H9 (cell line): Measurements from ENCODE around the gene SWAP70. TPM values are rescaled to one million over a fixed set of nuclear protein-coding genes. Genes with fewer than 3 reads are reported as not detected.

ENCODE experiments used
- DNase-seq: peaks from one replicate; pipeline ENCODE4 v3.0.0-alpha.2; 2017
- H2AFZ ChIP-seq: one replicate; pipeline ENCODE4 v1.6.1; 2013; ENCODE audit warnings: mild to moderate bottlenecking, low read length, control low read depth, moderate library complexity
- H2AK5ac ChIP-seq: 2 replicates; pipeline ENCODE4 v1.6.1; 2013; ENCODE audit warnings: low read length, control low read depth, mixed read lengths; ENCODE audit not compliant: insufficient read length
- H2BK120ac ChIP-seq: one replicate; pipeline ENCODE4 v1.6.1; 2013; ENCODE audit warnings: low read depth, mild to moderate bottlenecking, low read length, control low read depth, inconsistent platforms; ENCODE audit not compliant: poor library complexity, severe bottlenecking
- H2BK12ac ChIP-seq: 2 replicates; pipeline ENCODE4 v1.6.1; 2013; ENCODE audit warnings: low read length, control low read depth, mixed read lengths, low read depth; ENCODE audit not compliant: insufficient read length
- H2BK15ac ChIP-seq: 2 replicates; pipeline ENCODE4 v1.6.1; 2013; ENCODE audit warnings: low read depth, low read length, control low read depth
- H2BK20ac ChIP-seq: one replicate; pipeline ENCODE4 v1.6.1; 2013; ENCODE audit warnings: low read depth, mild to moderate bottlenecking, low read length, control low read depth, inconsistent platforms; ENCODE audit not compliant: poor library complexity, severe bottlenecking
- H2BK5ac ChIP-seq: 2 replicates; pipeline ENCODE4 v1.6.1; 2013; ENCODE audit warnings: low read length, control low read depth, mixed read lengths; ENCODE audit not compliant: insufficient read length
- H3K14ac ChIP-seq: 2 replicates; pipeline ENCODE4 v1.6.1; 2013; ENCODE audit warnings: low read length, control low read depth; ENCODE audit not compliant: insufficient read depth
- H3K18ac ChIP-seq: 2 replicates; pipeline ENCODE4 v1.6.1; 2013; ENCODE audit warnings: low read depth, mild to moderate bottlenecking, mixed read lengths, low read length, control low read depth; ENCODE audit not compliant: insufficient read length
- H3K23ac ChIP-seq: 2 replicates; pipeline ENCODE4 v1.6.1; 2013; ENCODE audit warnings: low read length, control low read depth, mixed read lengths, low read depth; ENCODE audit not compliant: insufficient read length
- H3K23me2 ChIP-seq: 2 replicates; pipeline ENCODE4 v1.6.1; 2013; ENCODE audit warnings: low read depth, mild to moderate bottlenecking, mixed read lengths, low read length, control low read depth; ENCODE audit not compliant: insufficient read length, poor library complexity, severe bottlenecking
- H3K27ac ChIP-seq: 2 replicates; pipeline ENCODE4 v1.5.1; 2013; ENCODE audit warnings: low read length, control low read depth, mixed read lengths, low read depth; ENCODE audit not compliant: insufficient read length
- H3K27me3 ChIP-seq: 2 replicates; pipeline ENCODE4 v1.6.1; 2013; ENCODE audit warnings: low read length, control low read depth, inconsistent platforms; ENCODE audit not compliant: insufficient read depth
- H3K4ac ChIP-seq: 2 replicates; pipeline ENCODE4 v1.6.1; 2013; ENCODE audit warnings: low read depth, mild to moderate bottlenecking, control low read depth, inconsistent platforms, low read length, moderate library complexity
- H3K4me1 ChIP-seq: 2 replicates; pipeline ENCODE4 v1.6.1; 2013; ENCODE audit warnings: low read length, control low read depth, inconsistent platforms; ENCODE audit not compliant: insufficient read depth
- H3K4me2 ChIP-seq: 2 replicates; pipeline ENCODE4 v1.6.1; 2013; ENCODE audit warnings: low read length, control low read depth, mixed read lengths; ENCODE audit not compliant: insufficient read length, insufficient read depth
- H3K56ac ChIP-seq: 2 replicates; pipeline ENCODE4 v1.6.1; 2013; ENCODE audit warnings: low read depth, mild to moderate bottlenecking, mixed read lengths, low read length, control low read depth; ENCODE audit not compliant: insufficient read length
- H3K79me1 ChIP-seq: 2 replicates; pipeline ENCODE4 v1.6.1; 2013; ENCODE audit warnings: low read depth, mild to moderate bottlenecking, moderate library complexity, low read length, control low read depth, inconsistent platforms; ENCODE audit not compliant: insufficient read depth, poor library complexity, severe bottlenecking
- H3K79me2 ChIP-seq: 2 replicates; pipeline ENCODE4 v1.6.1; 2013; ENCODE audit warnings: low read length, control low read depth, inconsistent platforms; ENCODE audit not compliant: insufficient read depth
- H3K9ac ChIP-seq: 2 replicates; pipeline ENCODE4 v1.6.1; 2013; ENCODE audit warnings: low read length, control low read depth, mixed read lengths; ENCODE audit not compliant: insufficient read length; ENCODE audit errors: extremely low read depth
- H3K9me3 ChIP-seq: one replicate; pipeline ENCODE4 v1.6.1; 2013; ENCODE audit warnings: low read depth, low read length, inconsistent platforms; ENCODE audit not compliant: control insufficient read depth
- H3T11ph ChIP-seq: one replicate; pipeline ENCODE4 v1.6.1; 2013; ENCODE audit warnings: mild to moderate bottlenecking, low read length, control low read depth, inconsistent platforms
- H4K20me1 ChIP-seq: one replicate; pipeline ENCODE4 v1.6.1; 2013; ENCODE audit not compliant: control insufficient read depth, insufficient read length, insufficient read depth
- H4K5ac ChIP-seq: 2 replicates; pipeline ENCODE4 v1.6.1; 2013; ENCODE audit warnings: low read depth, mild to moderate bottlenecking, mixed read lengths, low read length, control low read depth; ENCODE audit not compliant: insufficient read length
- H4K8ac ChIP-seq: replicated peaks from 2 replicates; pipeline ENCODE4 v1.6.1; 2013; ENCODE audit warnings: low read length, control low read depth, mixed read lengths, low read depth; ENCODE audit not compliant: insufficient read length
- H4K91ac ChIP-seq: 2 replicates; pipeline ENCODE4 v1.6.1; 2013; ENCODE audit warnings: low read depth, mild to moderate bottlenecking, moderate library complexity, mixed read lengths, low read length, control low read depth; ENCODE audit not compliant: insufficient read length
- H3K27ac Mint-ChIP-seq, 3 experiments: 2 replicates in 2 of 3; 3 replicates in 1 of 3; pipeline ENCODE4 v1.8.0; 2020 to 2021; ENCODE audit warnings: mixed read lengths in 3 of 3, mild to moderate bottlenecking in 1 of 3, moderate library complexity in 1 of 3
- H3K27me3 Mint-ChIP-seq: 2 replicates; pipeline ENCODE4 v1.8.0; 2021; ENCODE audit warnings: low read depth, mild to moderate bottlenecking, moderate library complexity, mixed read lengths
- H3K36me3 Mint-ChIP-seq, 3 experiments: 2 replicates in 2 of 3; 3 replicates in 1 of 3; pipeline ENCODE4 v1.8.0; 2020 to 2021; ENCODE audit warnings: low read depth in 3 of 3, mixed read lengths in 3 of 3; ENCODE audit not compliant: insufficient read depth in 1 of 3
- H3K4me1 Mint-ChIP-seq, 2 experiments: 2 replicates each; pipeline ENCODE4 v1.8.0; 2020; ENCODE audit warnings: mixed read lengths in 2 of 2
- H3K4me3 Mint-ChIP-seq, 2 experiments: 2 replicates in 1 of 2; 3 replicates in 1 of 2; pipeline ENCODE4 v1.8.0; 2020 to 2021; ENCODE audit warnings: mild to moderate bottlenecking in 2 of 2, mixed read lengths in 2 of 2, moderate library complexity in 1 of 2
- H3K9me3 Mint-ChIP-seq, 2 experiments: 2 replicates in 1 of 2; 3 replicates in 1 of 2; pipeline ENCODE4 v1.8.0; 2020; ENCODE audit warnings: mild to moderate bottlenecking in 2 of 2, mixed read lengths in 2 of 2, moderate library complexity in 1 of 2
- WGBS: extraction: QIAGEN DNeasy Blood & Tissue Kit; methylation state at CpG from one replicate; pipeline ENCODE4 v1.1.7; 2013; ENCODE audit warnings: missing lambda C conversion rate, low lambda C conversion rate, mixed read lengths; ENCODE audit not compliant: insufficient read length; ENCODE audit errors: extremely low coverage; 5-methylcytosine and 5-hydroxymethylcytosine counted together
- total RNA-seq: library from RNA; stranded (reverse); gene quantifications from 2 replicates; pipeline ENCODE4 v1.2.1, GENCODE V29; 2021
- TF ChIP-seq, protein P1 (sequence below): fragments of 200-600 bp; sonication (generic); conservative IDR thresholded peaks from 3 replicates; pipeline ENCODE4 v1.8.0; 2021; ENCODE audit warnings: antibody characterized with exemption, mild to moderate bottlenecking

The SWAP70 gene
- total RNA-seq, 1 experiment from 2014 or later, result 34.4 TPM

GRCh38 chr11:9672288-9672916 is 8.5 kb downstream of the SWAP70 start:
- H4K8ac ChIP-seq, result no peak overlapping the region
- H3K18ac ChIP-seq, result no peak overlapping the region
- Mint-ChIP-seq H3K27me3 (no peaks in the 10 kb centered on the region), H3K27ac (no peak overlapping the region; a peak in 1 of 7 replicates), H3K4me3 (no peak overlapping the region), H3K9me3 (no peaks in the 10 kb centered on the region), H3K36me3 (peaks cover 6 to 22% (median 12%) of the 10 kb centered on the region in 3 experiments; a peak in 6 of 7 replicates), H3K4me1 (peaks cover 28 to 36% of the 10 kb centered on the region in 2 experiments)
- H3K27me3 ChIP-seq, result no peaks in the 10 kb centered on the region
- H3K9ac ChIP-seq, result no peak overlapping the region
- TF ChIP-seq, protein P1, sequence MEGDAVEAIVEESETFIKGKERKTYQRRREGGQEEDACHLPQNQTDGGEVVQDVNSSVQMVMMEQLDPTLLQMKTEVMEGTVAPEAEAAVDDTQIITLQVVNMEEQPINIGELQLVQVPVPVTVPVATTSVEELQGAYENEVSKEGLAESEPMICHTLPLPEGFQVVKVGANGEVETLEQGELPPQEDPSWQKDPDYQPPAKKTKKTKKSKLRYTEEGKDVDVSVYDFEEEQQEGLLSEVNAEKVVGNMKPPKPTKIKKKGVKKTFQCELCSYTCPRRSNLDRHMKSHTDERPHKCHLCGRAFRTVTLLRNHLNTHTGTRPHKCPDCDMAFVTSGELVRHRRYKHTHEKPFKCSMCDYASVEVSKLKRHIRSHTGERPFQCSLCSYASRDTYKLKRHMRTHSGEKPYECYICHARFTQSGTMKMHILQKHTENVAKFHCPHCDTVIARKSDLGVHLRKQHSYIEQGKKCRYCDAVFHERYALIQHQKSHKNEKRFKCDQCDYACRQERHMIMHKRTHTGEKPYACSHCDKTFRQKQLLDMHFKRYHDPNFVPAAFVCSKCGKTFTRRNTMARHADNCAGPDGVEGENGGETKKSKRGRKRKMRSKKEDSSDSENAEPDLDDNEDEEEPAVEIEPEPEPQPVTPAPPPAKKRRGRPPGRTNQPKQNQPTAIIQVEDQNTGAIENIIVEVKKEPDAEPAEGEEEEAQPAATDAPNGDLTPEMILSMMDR, result no peak
- H3K9me3 ChIP-seq, result no peaks in the 10 kb centered on the region
- no peak overlapping the region for H4K91ac ChIP-seq
- H3K27ac ChIP-seq, result no peak overlapping the region
- no peak overlapping the region for H2BK120ac ChIP-seq
- H2BK12ac ChIP-seq, result no peak overlapping the region
- peaks cover 5% of the 10 kb centered on the region for H3K23me2 ChIP-seq
- no peak overlapping the region for H3K56ac ChIP-seq
- DNase-seq, result no peak
- no peak overlapping the region for H2BK5ac ChIP-seq
- no peak overlapping the region for H3T11ph ChIP-seq
- H3K4me2 ChIP-seq, result no peak overlapping the region
- H3K14ac ChIP-seq, result no peak overlapping the region
- no peak overlapping the region for H3K4ac ChIP-seq
- H2AK5ac ChIP-seq, result no peak overlapping the region
- H3K23ac ChIP-seq, result no peak overlapping the region
- no peak overlapping the region for H4K5ac ChIP-seq
- H3K79me1 ChIP-seq, result no peaks in the 10 kb centered on the region
- no peaks in the 10 kb centered on the region; the same call in 1 of the 2 replicates for H3K79me2 ChIP-seq
- no peak overlapping the region for H2BK15ac ChIP-seq
- no CpG with 5 or more reads among the region's 3 CpGs for WGBS
- H2AFZ ChIP-seq, result no peak overlapping the region
- no peak overlapping the region for H2BK20ac ChIP-seq
- H4K20me1 ChIP-seq, result no peaks in the 10 kb centered on the region
- H3K4me1 ChIP-seq, result peaks cover 3% of the 10 kb centered on the region; the same call in 1 of the 2 replicates
